SK-N-SH (cell line): ENCODE results near the gene FRZB. TPM values are rescaled to one million over a fixed set of nuclear protein-coding genes. Genes with fewer than 3 reads are reported as not detected.

Experiments used
- CTCF ChIA-PET: fragments of 300-600, 350-600 bp; formaldehyde crosslinking; extraction: SDS; loops from one replicate; lab custom pipeline; 2021; lab: Yijun Ruan, JAX
- POLR2A ChIA-PET: fragments of 350-600 bp; sonication (Branson Sonifier 250); formaldehyde crosslinking; extraction: SDS; loops from one replicate; lab custom pipeline; 2020; ENCODE audit warnings: antibody characterized with exemption, inconsistent platforms; lab: Yijun Ruan, JAX
- DNase-seq: peaks from one replicate; pipeline ENCODE4 v3.0.0; 2012
- H2AFZ ChIP-seq: fragments of 200-600 bp; sonication (generic); 2 replicates; pipeline ENCODE4 v1.8.1; 2016; ENCODE audit warnings: antibody characterized with exemption, mild to moderate bottlenecking, low read depth
- H3F3A ChIP-seq: fragments of 200-600 bp; sonication (generic); replicated peaks from 2 replicates; pipeline ENCODE3; 2016; ENCODE audit warnings: antibody characterized with exemption, mild to moderate bottlenecking; ENCODE audit not compliant: insufficient read depth
- H3K27ac ChIP-seq, 2 experiments: fragments of 200-500 bp in 1 of 2; fragments of 200-600 bp in 1 of 2; sonication (Bioruptor generic) in 1 of 2; sonication (generic), shearing (Covaris generic) in 1 of 2; 2 replicates each; pipeline versions ENCODE4 v1.5.1 to v1.6.1; 2014 to 2016; ENCODE audit warnings: low read depth in 2 of 2, inconsistent platforms in 1 of 2, low read length in 1 of 2, mild to moderate bottlenecking in 1 of 2, mixed read lengths in 1 of 2
- H3K27me3 ChIP-seq: fragments of 200-600 bp; sonication (generic), shearing (Covaris generic); 2 replicates; pipeline ENCODE4 v1.6.1; 2016; ENCODE audit warnings: mixed run types; ENCODE audit not compliant: insufficient read depth
- H3K36me3 ChIP-seq, 2 experiments: fragments of 200-500 bp in 1 of 2; fragments of 200-600 bp in 1 of 2; sonication (Bioruptor generic) in 1 of 2; sonication (generic) in 1 of 2; replicated peaks in 1 of 2; 2 replicates each; pipeline versions ENCODE3 to v1.5.1; 2014 to 2016; ENCODE audit warnings: low read length in 1 of 2, mild to moderate bottlenecking in 1 of 2; ENCODE audit not compliant: insufficient read depth in 2 of 2, control insufficient read depth in 1 of 2
- H3K4me1 ChIP-seq, 2 experiments: fragments of 200-500 bp in 1 of 2; fragments of 200-600 bp in 1 of 2; sonication (Bioruptor generic) in 1 of 2; sonication (generic), shearing (Covaris generic) in 1 of 2; 2 replicates each; pipeline versions ENCODE4 v1.5.1 to v1.6.1; 2014 to 2016; ENCODE audit warnings: low read depth in 1 of 2, low read length in 1 of 2, mixed run types in 1 of 2; ENCODE audit not compliant: insufficient read depth in 2 of 2, control insufficient read depth in 1 of 2
- H3K4me2 ChIP-seq: fragments of 200-600 bp; sonication (generic), shearing (Covaris generic); 2 replicates; pipeline ENCODE4 v1.6.1; 2017; ENCODE audit warnings: mixed run types
- H3K4me3 ChIP-seq, 2 experiments: fragments of 200-500 bp in 1 of 2; fragments of 200-600 bp in 1 of 2; sonication (Bioruptor generic) in 1 of 2; sonication (generic), shearing (Covaris generic) in 1 of 2; 2 replicates each; pipeline versions ENCODE4 v1.5.1 to v1.8.1; 2014 to 2016; ENCODE audit warnings: low read depth in 2 of 2, inconsistent platforms in 1 of 2, low read length in 1 of 2, mild to moderate bottlenecking in 1 of 2, mixed read lengths in 1 of 2, moderate library complexity in 1 of 2
- H3K79me2 ChIP-seq: fragments of 200-600 bp; sonication (generic); 2 replicates; pipeline ENCODE4 v1.8.1; 2017; ENCODE audit warnings: mild to moderate bottlenecking; ENCODE audit not compliant: insufficient read depth
- H3K9ac ChIP-seq: fragments of 200-600 bp; sonication (generic); 2 replicates; pipeline ENCODE4 v1.6.1; 2017; ENCODE audit warnings: mixed run types
- H3K9me2 ChIP-seq: fragments of 200-600 bp; sonication (generic); 2 replicates; pipeline ENCODE4 v1.6.1; 2017; ENCODE audit warnings: mixed run types
- H3K9me3 ChIP-seq: fragments of 200-600 bp; sonication (generic); 2 replicates; pipeline ENCODE4 v1.6.1; 2017; ENCODE audit warnings: mixed run types, mild to moderate bottlenecking, moderate library complexity
- H4K20me1 ChIP-seq: fragments of 200-600 bp; sonication (generic); 2 replicates; pipeline ENCODE4 v1.6.1; 2017; ENCODE audit warnings: mild to moderate bottlenecking, mixed run types; ENCODE audit not compliant: insufficient read depth
- CHD2 ChIP-seq: fragments of 150-350 bp; IDR thresholded peaks from 2 replicates; pipeline ENCODE4 v1.6.1; 2018; ENCODE audit warnings: low read length; ENCODE audit not compliant: partially characterized antibody
- CTCF ChIP-seq: fragments of 200-600 bp; sonication (generic); IDR thresholded peaks from 2 replicates; pipeline ENCODE4 v1.6.1; 2017; ENCODE audit warnings: antibody characterized with exemption, mild to moderate bottlenecking, moderate library complexity
- ELF1 ChIP-seq: IDR thresholded peaks from 2 replicates; pipeline ENCODE4 v1.4.0; 2012
- EP300 ChIP-seq, 2 experiments: IDR thresholded peaks; 2 replicates each; pipeline versions ENCODE4 v1.4.0 to v1.6.1; 2012; ENCODE audit warnings: borderline replicate concordance in 1 of 2, low read depth in 1 of 2, low read length in 1 of 2
- EZH2phosphoT487 ChIP-seq: fragments of 200-600 bp; sonication (generic); IDR thresholded peaks from 2 replicates; pipeline ENCODE4 v1.6.1; 2017; ENCODE audit warnings: low read depth, mixed run types, mild to moderate bottlenecking, antibody characterized with exemption, moderate library complexity, borderline replicate concordance
- FOSL2 ChIP-seq: IDR thresholded peaks from 2 replicates; pipeline ENCODE4 v1.4.0; 2012; ENCODE audit warnings: low read depth, mild to moderate bottlenecking, moderate library complexity, borderline replicate concordance
- FOXM1 ChIP-seq: IDR thresholded peaks from 2 replicates; pipeline ENCODE4 v1.4.0; 2012; ENCODE audit warnings: low read depth, mild to moderate bottlenecking
- GATA2 ChIP-seq: sonication (generic); formaldehyde crosslinking; IDR thresholded peaks from 2 replicates; pipeline ENCODE4 v1.5.0; 2020; ENCODE audit warnings: mild to moderate bottlenecking, missing genetic modification reagents
- JUND ChIP-seq: IDR thresholded peaks from 2 replicates; pipeline ENCODE4 v1.4.0; 2012
- MAX ChIP-seq: IDR thresholded peaks from 2 replicates; pipeline ENCODE4 v1.4.0; 2012; ENCODE audit warnings: low read depth
- MXI1 ChIP-seq: IDR thresholded peaks from 2 replicates; pipeline ENCODE4 v1.6.1; 2012; ENCODE audit warnings: mild to moderate bottlenecking, low read depth, low read length, improper control_type of control experiment
- NFIC ChIP-seq: IDR thresholded peaks from 2 replicates; pipeline ENCODE4 v1.4.0; 2012; ENCODE audit warnings: borderline replicate concordance
- NRF1 ChIP-seq: IDR thresholded peaks from 2 replicates; pipeline ENCODE4 v1.6.1; 2012; ENCODE audit warnings: low read depth, mild to moderate bottlenecking, low read length
- PBX3 ChIP-seq: IDR thresholded peaks from 2 replicates; pipeline ENCODE4; 2012
- POLR2AphosphoS5 ChIP-seq: IDR thresholded peaks from 2 replicates; pipeline ENCODE4 v1.6.1; 2012; ENCODE audit warnings: low read depth, low read length
- RXRA ChIP-seq: IDR thresholded peaks from 2 replicates; pipeline ENCODE4 v1.4.0; 2012; ENCODE audit warnings: low read depth, mild to moderate bottlenecking, borderline replicate concordance
- TEAD4 ChIP-seq: IDR thresholded peaks from 2 replicates; pipeline ENCODE4 v1.4.0; 2012; ENCODE audit warnings: mild to moderate bottlenecking, borderline replicate concordance; ENCODE audit not compliant: insufficient read depth
- USF2 ChIP-seq: fragments of 150-350 bp; IDR thresholded peaks from 2 replicates; pipeline ENCODE4 v1.6.1; 2017; ENCODE audit warnings: antibody characterized with exemption, low read length, low read depth, borderline replicate concordance
- YY1 ChIP-seq: IDR thresholded peaks from 2 replicates; pipeline ENCODE4 v1.4.0; 2012; ENCODE audit warnings: low read depth, mild to moderate bottlenecking
- ZBTB33 ChIP-seq: IDR thresholded peaks from 2 replicates; pipeline ENCODE4 v1.4.0; 2012; ENCODE audit warnings: low read depth, borderline replicate concordance
- WGBS: methylation state at CpG from one replicate; pipeline ENCODE4 v1.1.6; 2017; ENCODE audit warnings: low lambda C conversion rate; 5-methylcytosine and 5-hydroxymethylcytosine counted together
- polyA plus RNA-seq, 3 experiments: library from polyadenylated mRNA; depleted of rRNA; stranded (reverse); fragments of >200 nt; gene quantifications; 2 replicates each; pipeline ENCODE4 v1.2.3, GENCODE V29; 2012

The FRZB gene
- polyA plus RNA-seq, 1 of the 3 experiments (the other 2 are of a cell fraction), result 3.5 TPM

- CTCF ChIA-PET, result interaction anchor here (1.5 kb wide), 1 partner anchor 42 kb away, joined by 3 read pairs; no protein-coding TSS in a partner anchor
- no peaks in the 10 kb centered on the region for H3K27me3 ChIP-seq
- H4K20me1 ChIP-seq, result no peaks in the 10 kb centered on the region
- H3F3A ChIP-seq, result no peaks in the 10 kb centered on the region
- no peaks in the 10 kb centered on the region; a peak in 2 of 4 replicates for H3K4me1 ChIP-seq
- no peak overlapping the region for H3K9ac ChIP-seq
- POLR2A ChIA-PET, result no interaction called here
- WGBS, result 81% methylated on average over 1 of the region's 1 CpG
- no peak overlapping the region for H2AFZ ChIP-seq
- H3K36me3 ChIP-seq, result no peaks in the 10 kb centered on the region
- TF ChIP-seq YY1, result no peak
- TF ChIP-seq TEAD4, result no peak
- no peak for TF ChIP-seq MXI1
- no peak for TF ChIP-seq FOSL2
- no peak for TF ChIP-seq ZBTB33
- TF ChIP-seq POLR2AphosphoS5, result no peak
- no peaks in the 10 kb centered on the region for H3K9me3 ChIP-seq
- no peak overlapping the region for H3K27ac ChIP-seq
- H3K79me2 ChIP-seq, result no peaks in the 10 kb centered on the region
- DNase-seq, result no peak
- H3K4me3 ChIP-seq, result no peak overlapping the region
- no peak overlapping the region for H3K4me2 ChIP-seq
- H3K9me2 ChIP-seq, result no peaks in the 10 kb centered on the region
Observed at GRCh38 chr2:182826064-182826463, 40.4 kb downstream of the FRZB start.

- H3K79me2 ChIP-seq, result no peaks in the 10 kb centered on the region
- H3K27me3 ChIP-seq, result no peaks in the 10 kb centered on the region
- H3K4me1 ChIP-seq, result no peaks in the 10 kb centered on the region; a peak in 2 of 4 replicates
- H3K9ac ChIP-seq, result no peak overlapping the region
- no peaks in the 10 kb centered on the region for H4K20me1 ChIP-seq
- no peak for DNase-seq
- no peak overlapping the region for H2AFZ ChIP-seq
- no peaks in the 10 kb centered on the region for H3K36me3 ChIP-seq
- H3K4me2 ChIP-seq, result no peak overlapping the region
- WGBS, result 78% methylated on average over 6 of the region's 6 CpGs
- H3F3A ChIP-seq, result no peaks in the 10 kb centered on the region
- POLR2A ChIA-PET, result interaction anchor here (1.0 kb wide), 1 partner anchor 8 kb away, joined by 3 read pairs; no protein-coding TSS in a partner anchor
- CTCF ChIA-PET, result interaction anchor here (1.1 to 2.0 kb wide), 3 partner anchors 9 to 134 kb away, joined by 3 to 5 read pairs (median 5); no protein-coding TSS in a partner anchor
- no peak overlapping the region for H3K4me3 ChIP-seq
- no peak overlapping the region for H3K27ac ChIP-seq
- H3K9me2 ChIP-seq, result no peaks in the 10 kb centered on the region
- no peaks in the 10 kb centered on the region for H3K9me3 ChIP-seq
- TF ChIP-seq YY1, result no peak
- TF ChIP-seq USF2, result no peak
- TF ChIP-seq FOXM1, result no peak
- TF ChIP-seq ELF1, result no peak
- TF ChIP-seq CHD2, result no peak
- TF ChIP-seq JUND, result no peak
- TF ChIP-seq RXRA, result no peak
- no peak for TF ChIP-seq MAX
- no peak for TF ChIP-seq NFIC
- TF ChIP-seq FOSL2, result no peak
- TF ChIP-seq NRF1, result no peak
- TF ChIP-seq PBX3, result no peak
- TF ChIP-seq EZH2phosphoT487, result no peak
- TF ChIP-seq GATA2, result no peak
- no peak for TF ChIP-seq CTCF
- TF ChIP-seq EP300 (IDR thresholded peaks at IDR 0.05; ENCODE audit: borderline replicate concordance in 1 of 2, low read depth in 1 of 2, low read length in 1 of 2), result no peak
- TF ChIP-seq ZBTB33, result no peak
Observed at GRCh38 chr2:182824767-182825158, 41.7 kb downstream of the FRZB start.
